Thymus (tissue), 14 donors: ENCODE measurements around the gene DNAJB1. TPM values are rescaled to one million over a fixed set of nuclear protein-coding genes. Genes with fewer than 3 reads are reported as not detected.
A peak's percentile ranks its signal among the peaks of the same experiment; 100 is the strongest.
"Not testable (repeated sequence)": the region's sequence is repeated elsewhere in the genome, so short reads cannot be mapped to it uniquely, and the experiment has no call there.

Experiments used
- DNase-seq, 9 donors: peaks; one replicate each; pipeline ENCODE4 v3.0.0-alpha.2; 2013; ENCODE audit warnings: low spot score in 9 of 9, low read depth in 6 of 9, missing footprints in 1 of 9
- H3K27ac ChIP-seq, 2 donors: one replicate each; pipeline ENCODE4 v1.5.1; 2013; ENCODE audit warnings: control low read depth in 1 of 2, low read depth in 1 of 2, low read length in 1 of 2, mild to moderate bottlenecking in 1 of 2, moderate library complexity in 1 of 2
- H3K27me3 ChIP-seq, 2 donors: one replicate each; pipeline ENCODE4 v1.5.1; 2013; ENCODE audit warnings: low read length in 1 of 2; ENCODE audit not compliant: control insufficient read depth in 2 of 2, insufficient read depth in 1 of 2
- H3K36me3 ChIP-seq, 2 donors: one replicate each; pipeline ENCODE4 v1.5.1; 2013; ENCODE audit warnings: low read length in 1 of 2, mild to moderate bottlenecking in 1 of 2, moderate library complexity in 1 of 2; ENCODE audit not compliant: control insufficient read depth in 2 of 2, insufficient read depth in 2 of 2
- H3K4me1 ChIP-seq, 2 donors: one replicate each; pipeline ENCODE4 v1.5.1; 2013; ENCODE audit warnings: low read length in 2 of 2; ENCODE audit not compliant: control insufficient read depth in 2 of 2, insufficient read depth in 2 of 2
- H3K4me3 ChIP-seq, 2 donors: one replicate each; pipeline ENCODE4 v1.5.1; 2013; ENCODE audit warnings: low read length in 2 of 2, control low read depth in 1 of 2, mild to moderate bottlenecking in 1 of 2
- H3K9me3 ChIP-seq, 2 donors: one replicate each; pipeline ENCODE4 v1.5.1; 2013; ENCODE audit warnings: low read length in 1 of 2, mild to moderate bottlenecking in 1 of 2; ENCODE audit not compliant: control insufficient read depth in 2 of 2, insufficient read depth in 1 of 2
- WGBS: extraction: QIAGEN DNeasy Blood & Tissue Kit; methylation state at CpG from one replicate; pipeline ENCODE4 v1.1.7; 2013; 5-methylcytosine and 5-hydroxymethylcytosine counted together
- long read RNA-seq, 10 donors: transcript quantifications; one replicate each; lab custom pipeline, GENCODE V29; 2026
- polyA plus RNA-seq: library from polyadenylated mRNA; stranded (reverse); fragments of 200-250 nt; gene quantifications from one replicate; pipeline ENCODE4 v1.2.3, GENCODE V29; 2013
- total RNA-seq: library from RNA; stranded (reverse); fragments of 120-200 nt; gene quantifications from one replicate; pipeline ENCODE4 v1.2.4, GENCODE V29; 2013
- donor health status: healthy.

The DNAJB1 gene
- total RNA-seq, result 70.7 TPM
- polyA plus RNA-seq, result 65.0 TPM
- long read RNA-seq, donor 1, transcript DNAJB1-201 (3 exons, 2,264 nt), result major isoform, 7 of 15 reads
- long read RNA-seq, donor 1, partial matches to known transcripts, result 0 of 15 reads
- long read RNA-seq, donor 1, other reads (novel, unspliced or antisense), result 7 of 15 reads
- long read RNA-seq, donor 2, transcript DNAJB1-201 (3 exons, 2,264 nt), result major isoform, 110 of 158 reads
- long read RNA-seq, donor 2, partial matches to known transcripts, result 45 of 158 reads
- long read RNA-seq, donor 2, other reads (novel, unspliced or antisense), result 0 of 158 reads
- long read RNA-seq, donor 3, transcript DNAJB1-201 (3 exons, 2,264 nt), result major isoform, 77 of 120 reads
- long read RNA-seq, donor 3, partial matches to known transcripts, result 41 of 120 reads
- long read RNA-seq, donor 3, other reads (novel, unspliced or antisense), result 0 of 120 reads
- long read RNA-seq, donor 4, transcript DNAJB1-201 (3 exons, 2,264 nt), result major isoform, 18 of 36 reads
- long read RNA-seq, donor 4, partial matches to known transcripts, result 17 of 36 reads
- long read RNA-seq, donor 4, other reads (novel, unspliced or antisense), result 0 of 36 reads
- long read RNA-seq, donor 5, transcript DNAJB1-201 (3 exons, 2,264 nt), result major isoform, 266 of 418 reads
- long read RNA-seq, donor 5, partial matches to known transcripts, result 145 of 418 reads
- long read RNA-seq, donor 5, other reads (novel, unspliced or antisense), result 5 of 418 reads
- long read RNA-seq, donor 6, transcript DNAJB1-201 (3 exons, 2,264 nt), result major isoform, 263 of 351 reads
- long read RNA-seq, donor 6, partial matches to known transcripts, result 85 of 351 reads
- long read RNA-seq, donor 6, other reads (novel, unspliced or antisense), result 0 of 351 reads
- long read RNA-seq, donor 7, transcript DNAJB1-201 (3 exons, 2,264 nt), result major isoform, 1,411 of 2,011 reads
- long read RNA-seq, donor 7, partial matches to known transcripts, result 565 of 2,011 reads
- long read RNA-seq, donor 7, other reads (novel, unspliced or antisense), result 31 of 2,011 reads
- long read RNA-seq, donor 8, transcript DNAJB1-201 (3 exons, 2,264 nt), result major isoform, 16 of 29 reads
- long read RNA-seq, donor 8, partial matches to known transcripts, result 12 of 29 reads
- long read RNA-seq, donor 8, other reads (novel, unspliced or antisense), result 0 of 29 reads
- long read RNA-seq, donor 9, transcript DNAJB1-201 (3 exons, 2,264 nt), result major isoform, 56 of 86 reads
- long read RNA-seq, donor 9, partial matches to known transcripts, result 30 of 86 reads
- long read RNA-seq, donor 9, other reads (novel, unspliced or antisense), result 0 of 86 reads
- long read RNA-seq, donor 10, transcript DNAJB1-201 (3 exons, 2,264 nt), result major isoform, 276 of 531 reads
- long read RNA-seq, donor 10, partial matches to known transcripts, result 249 of 531 reads
- long read RNA-seq, donor 10, other reads (novel, unspliced or antisense), result 5 of 531 reads

GRCh38 chr19:14517840-14518505 lies at the start of gene DNAJB1:
TSS of gene DNAJB1 (minus strand) at chr19:14518397. CDS start at chr19:14518349, 48 bp downstream.
- H3K27me3 ChIP-seq, result no peaks in the 10 kb centered on the region
- H3K36me3 ChIP-seq, result peaks cover 26 to 32% of the 10 kb centered on the region in 2 donors
- peak within 1 kb of the TSS; percentile 97 to 100 for H3K27ac ChIP-seq
- peaks cover 25 to 57% of the 10 kb centered on the region in 2 donors for H3K4me1 ChIP-seq
- peak within 1 kb of the TSS; percentile 70 to 98 for H3K4me3 ChIP-seq
- WGBS, result under 1% methylated on average over 82 of the region's 82 CpGs
- H3K9me3 ChIP-seq, result peaks cover 0 to 4% of the 10 kb centered on the region in 2 donors
- DNase-seq, result peak in 6 of 9 donors; percentile 59 to 95 (median 72)

GRCh38 chr19:14567079-14567478 lies 48.9 kb upstream of the DNAJB1 start:
- H3K36me3 ChIP-seq, result peaks cover 34 to 52% of the 10 kb centered on the region in 2 donors
- no peaks in the 10 kb centered on the region for H3K27me3 ChIP-seq
- H3K9me3 ChIP-seq, result peaks cover 0 to 1% of the 10 kb centered on the region in 2 donors
- DNase-seq, result no peak
- H3K27ac ChIP-seq, result no peak overlapping the region
- no peak overlapping the region for H3K4me3 ChIP-seq
- whole genome bisulfite sequencing, result 97% methylated on average over 11 of the region's 11 CpGs
- H3K4me1 ChIP-seq, result peaks cover 5 to 12% of the 10 kb centered on the region in 2 donors

GRCh38 chr19:14566712-14567077 lies 48.5 kb upstream of the DNAJB1 start:
- DNase-seq, result no peak
- H3K27ac ChIP-seq, result no peak overlapping the region
- WGBS, result 91% methylated on average over 18 of the region's 18 CpGs

GRCh38 chr19:14565765-14566711 lies 47.8 kb upstream of the DNAJB1 start:
- Histone ChIP-seq H3K27me3 (no peaks in the 10 kb centered on the region), H3K4me3 (no peak overlapping the region), H3K36me3 (peaks cover 34 to 53% of the 10 kb centered on the region in 2 donors), H3K9me3 (peaks cover 0 to 1% of the 10 kb centered on the region in 2 donors), H3K4me1 (peaks cover 3 to 10% of the 10 kb centered on the region in 2 donors), H3K27ac (no peak overlapping the region)
- DNase-seq, result no peak
- 96% methylated on average over 26 of the region's 31 CpGs for WGBS

More at GRCh38 chr19:14566712-14567077, 48.5 kb upstream of the DNAJB1 start:
- Histone ChIP-seq H3K4me1 (peaks cover 5 to 11% of the 10 kb centered on the region in 2 donors), H3K36me3 (peaks cover 34 to 53% of the 10 kb centered on the region in 2 donors), H3K27me3 (no peaks in the 10 kb centered on the region), H3K9me3 (peaks cover 0 to 1% of the 10 kb centered on the region in 2 donors), H3K4me3 (no peak overlapping the region)

- H3K27ac ChIP-seq, result no peak overlapping the region
- DNase-seq, result no peak
- peaks cover 0 to 8% of the 10 kb centered on the region in 2 donors for H3K4me1 ChIP-seq
- 96% methylated on average over 22 of the region's 22 CpGs for WGBS
- peaks cover 0 to 1% of the 10 kb centered on the region in 2 donors for H3K9me3 ChIP-seq
- H3K4me3 ChIP-seq, result no peak overlapping the region
- no peaks in the 10 kb centered on the region for H3K27me3 ChIP-seq
- peaks cover 34 to 53% of the 10 kb centered on the region in 2 donors for H3K36me3 ChIP-seq
These were observed 47.1 kb upstream of the DNAJB1 start for GRCh38 chr19:14565298-14565679.

GRCh38 chr19:14564652-14565297 lies 46.6 kb upstream of the DNAJB1 start:
- H3K4me1 ChIP-seq, H3K27ac ChIP-seq, H3K9me3 ChIP-seq, H3K4me3 ChIP-seq, H3K27me3 ChIP-seq, DNase-seq: not testable (repeated sequence)
- WGBS, result 79% methylated on average over 22 of the region's 22 CpGs
- H3K36me3 ChIP-seq, result peaks cover 34 to 53% of the 10 kb centered on the region in 2 donors

- peaks cover 32 to 53% of the 10 kb centered on the region in 2 donors for H3K36me3 ChIP-seq
- no peak overlapping the region for H3K4me3 ChIP-seq
- H3K9me3 ChIP-seq, result peaks cover 0 to 1% of the 10 kb centered on the region in 2 donors
- H3K4me1 ChIP-seq, result peaks cover 0 to 8% of the 10 kb centered on the region in 2 donors
- 92% methylated on average over 33 of the region's 33 CpGs for WGBS
- DNase-seq, result no peak
- H3K27me3 ChIP-seq, result no peaks in the 10 kb centered on the region
- H3K27ac ChIP-seq, result no peak overlapping the region
These were observed 45.9 kb upstream of the DNAJB1 start for GRCh38 chr19:14563989-14564651.
